ENCODE results near the gene RPS3.

DNA sequence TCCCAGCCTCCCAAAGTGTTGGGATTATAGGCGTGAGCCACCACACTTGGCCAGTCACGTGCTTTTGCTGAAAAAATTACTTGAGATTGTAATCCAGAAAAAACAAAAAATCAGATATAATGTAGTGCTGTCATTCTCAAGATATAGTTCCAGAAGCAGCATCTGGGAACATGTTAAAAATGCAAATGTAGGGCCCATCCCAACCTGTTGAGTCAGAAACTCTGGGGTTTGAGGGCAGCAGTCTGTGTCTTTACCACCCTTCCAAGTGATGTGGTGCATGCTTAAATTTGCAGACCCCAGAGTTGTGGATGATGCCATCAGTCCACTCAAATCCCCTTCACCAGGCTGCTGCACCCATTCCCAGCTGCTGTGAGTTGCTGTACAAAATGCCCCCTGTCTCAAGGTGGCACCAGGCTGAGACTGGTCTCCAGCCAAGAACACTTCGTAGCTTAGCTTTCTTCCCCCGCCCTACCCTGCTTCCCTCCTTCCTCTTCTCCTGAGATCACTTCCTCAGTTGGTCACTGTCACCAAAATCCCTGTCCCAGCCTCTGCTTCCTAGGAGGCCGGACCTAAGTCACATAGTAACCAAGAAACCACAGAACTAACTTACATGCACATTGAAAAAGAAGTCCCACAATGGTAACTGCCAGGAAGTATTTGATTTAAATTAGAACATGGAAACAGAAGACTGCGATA, 29.6 kb upstream of the RPS3 start:
- TF ChIP-seq EZH2phosphoT487 (IDR thresholded peaks at IDR 0.05) (no peak), EZH2 (IDR thresholded peaks at IDR 0.05) (no peak)

Data from neural progenitor cell (in vitro differentiated cells).